HL-60 (cell line): ENCODE results near the gene LRRC32.

Experiments used
- DNase-seq, 2 experiments: peaks; one replicate each; pipeline ENCODE4 v3.0.0-alpha.2; 2010 to 2020; ENCODE audit warnings: low read depth in 1 of 2, low spot score in 1 of 2
- H3K27ac ChIP-seq: fragments of 250-450 bp; sonication (Bioruptor Pico); replicated peaks from 2 replicates; pipeline ENCODE4 v1.5.1; 2020; ENCODE audit warnings: mild to moderate bottlenecking, moderate library complexity
- H3K27me3 ChIP-seq: fragments of 250-450 bp; sonication (Bioruptor Pico); 2 replicates; pipeline ENCODE4 v1.5.1; 2021; ENCODE audit warnings: mild to moderate bottlenecking, moderate library complexity; ENCODE audit not compliant: insufficient read depth, poor library complexity, severe bottlenecking
- H3K4me3 ChIP-seq: replicated peaks from 2 replicates; pipeline ENCODE4 v1.5.1; 2011; ENCODE audit warnings: mild to moderate bottlenecking, control low read depth, low read length; ENCODE audit not compliant: insufficient read depth
- GABPA ChIP-seq: IDR thresholded peaks from 2 replicates; pipeline ENCODE4 v1.6.1; 2012; ENCODE audit warnings: low read depth
- POLR2AphosphoS5 ChIP-seq: IDR thresholded peaks from 2 replicates; pipeline ENCODE4 v1.6.1; 2012; ENCODE audit warnings: low read depth
- SPI1 ChIP-seq: IDR thresholded peaks from 2 replicates; pipeline ENCODE4 v1.6.1; 2012; ENCODE audit warnings: low read depth, mild to moderate bottlenecking, borderline replicate concordance
- TF ChIP-seq, protein P1 (sequence below): IDR thresholded peaks from 2 replicates; pipeline ENCODE4 v1.6.1; 2012; ENCODE audit warnings: low read depth; ENCODE audit not compliant: insufficient replicate concordance
- TF ChIP-seq, protein P2 (sequence below): IDR thresholded peaks from one replicate; pipeline ENCODE4 v1.5.1; 2011; ENCODE audit warnings: low read length, control low read depth, inconsistent platforms; ENCODE audit not compliant: insufficient read depth

The LRRC32 gene

DNA sequence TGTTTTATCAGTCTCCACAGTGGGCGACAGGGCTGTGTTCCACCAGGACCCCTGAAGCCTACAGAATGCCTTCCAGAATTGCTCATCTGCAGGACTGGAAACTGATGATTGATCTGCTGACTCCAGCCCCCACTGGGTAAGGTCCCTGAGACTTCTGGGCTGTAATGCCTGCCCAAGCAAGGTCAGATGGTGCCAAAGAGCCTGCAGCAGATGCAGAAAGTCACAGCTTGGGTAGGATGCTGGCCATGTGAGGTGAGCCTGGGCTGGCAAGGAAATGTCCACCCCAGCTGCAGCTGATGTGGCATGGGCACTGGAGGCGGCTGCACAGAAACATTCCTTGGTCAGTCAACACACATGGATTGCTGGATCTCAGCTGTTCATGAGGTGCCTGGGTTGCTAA lies 30.9 kb downstream of the LRRC32 start:
- Histone ChIP-seq H3K27me3 (no peaks in the 10 kb centered on the region), H3K4me3 (no peak overlapping the region), H3K27ac (no peak overlapping the region)
- no peak for DNase-seq
- TF ChIP-seq, protein P1, sequence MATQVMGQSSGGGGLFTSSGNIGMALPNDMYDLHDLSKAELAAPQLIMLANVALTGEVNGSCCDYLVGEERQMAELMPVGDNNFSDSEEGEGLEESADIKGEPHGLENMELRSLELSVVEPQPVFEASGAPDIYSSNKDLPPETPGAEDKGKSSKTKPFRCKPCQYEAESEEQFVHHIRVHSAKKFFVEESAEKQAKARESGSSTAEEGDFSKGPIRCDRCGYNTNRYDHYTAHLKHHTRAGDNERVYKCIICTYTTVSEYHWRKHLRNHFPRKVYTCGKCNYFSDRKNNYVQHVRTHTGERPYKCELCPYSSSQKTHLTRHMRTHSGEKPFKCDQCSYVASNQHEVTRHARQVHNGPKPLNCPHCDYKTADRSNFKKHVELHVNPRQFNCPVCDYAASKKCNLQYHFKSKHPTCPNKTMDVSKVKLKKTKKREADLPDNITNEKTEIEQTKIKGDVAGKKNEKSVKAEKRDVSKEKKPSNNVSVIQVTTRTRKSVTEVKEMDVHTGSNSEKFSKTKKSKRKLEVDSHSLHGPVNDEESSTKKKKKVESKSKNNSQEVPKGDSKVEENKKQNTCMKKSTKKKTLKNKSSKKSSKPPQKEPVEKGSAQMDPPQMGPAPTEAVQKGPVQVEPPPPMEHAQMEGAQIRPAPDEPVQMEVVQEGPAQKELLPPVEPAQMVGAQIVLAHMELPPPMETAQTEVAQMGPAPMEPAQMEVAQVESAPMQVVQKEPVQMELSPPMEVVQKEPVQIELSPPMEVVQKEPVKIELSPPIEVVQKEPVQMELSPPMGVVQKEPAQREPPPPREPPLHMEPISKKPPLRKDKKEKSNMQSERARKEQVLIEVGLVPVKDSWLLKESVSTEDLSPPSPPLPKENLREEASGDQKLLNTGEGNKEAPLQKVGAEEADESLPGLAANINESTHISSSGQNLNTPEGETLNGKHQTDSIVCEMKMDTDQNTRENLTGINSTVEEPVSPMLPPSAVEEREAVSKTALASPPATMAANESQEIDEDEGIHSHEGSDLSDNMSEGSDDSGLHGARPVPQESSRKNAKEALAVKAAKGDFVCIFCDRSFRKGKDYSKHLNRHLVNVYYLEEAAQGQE = no peak
- TF ChIP-seq GABPA (no peak), SPI1 (no peak), POLR2AphosphoS5 (no peak)
- TF ChIP-seq, protein P2, sequence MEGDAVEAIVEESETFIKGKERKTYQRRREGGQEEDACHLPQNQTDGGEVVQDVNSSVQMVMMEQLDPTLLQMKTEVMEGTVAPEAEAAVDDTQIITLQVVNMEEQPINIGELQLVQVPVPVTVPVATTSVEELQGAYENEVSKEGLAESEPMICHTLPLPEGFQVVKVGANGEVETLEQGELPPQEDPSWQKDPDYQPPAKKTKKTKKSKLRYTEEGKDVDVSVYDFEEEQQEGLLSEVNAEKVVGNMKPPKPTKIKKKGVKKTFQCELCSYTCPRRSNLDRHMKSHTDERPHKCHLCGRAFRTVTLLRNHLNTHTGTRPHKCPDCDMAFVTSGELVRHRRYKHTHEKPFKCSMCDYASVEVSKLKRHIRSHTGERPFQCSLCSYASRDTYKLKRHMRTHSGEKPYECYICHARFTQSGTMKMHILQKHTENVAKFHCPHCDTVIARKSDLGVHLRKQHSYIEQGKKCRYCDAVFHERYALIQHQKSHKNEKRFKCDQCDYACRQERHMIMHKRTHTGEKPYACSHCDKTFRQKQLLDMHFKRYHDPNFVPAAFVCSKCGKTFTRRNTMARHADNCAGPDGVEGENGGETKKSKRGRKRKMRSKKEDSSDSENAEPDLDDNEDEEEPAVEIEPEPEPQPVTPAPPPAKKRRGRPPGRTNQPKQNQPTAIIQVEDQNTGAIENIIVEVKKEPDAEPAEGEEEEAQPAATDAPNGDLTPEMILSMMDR = no peak

DNA sequence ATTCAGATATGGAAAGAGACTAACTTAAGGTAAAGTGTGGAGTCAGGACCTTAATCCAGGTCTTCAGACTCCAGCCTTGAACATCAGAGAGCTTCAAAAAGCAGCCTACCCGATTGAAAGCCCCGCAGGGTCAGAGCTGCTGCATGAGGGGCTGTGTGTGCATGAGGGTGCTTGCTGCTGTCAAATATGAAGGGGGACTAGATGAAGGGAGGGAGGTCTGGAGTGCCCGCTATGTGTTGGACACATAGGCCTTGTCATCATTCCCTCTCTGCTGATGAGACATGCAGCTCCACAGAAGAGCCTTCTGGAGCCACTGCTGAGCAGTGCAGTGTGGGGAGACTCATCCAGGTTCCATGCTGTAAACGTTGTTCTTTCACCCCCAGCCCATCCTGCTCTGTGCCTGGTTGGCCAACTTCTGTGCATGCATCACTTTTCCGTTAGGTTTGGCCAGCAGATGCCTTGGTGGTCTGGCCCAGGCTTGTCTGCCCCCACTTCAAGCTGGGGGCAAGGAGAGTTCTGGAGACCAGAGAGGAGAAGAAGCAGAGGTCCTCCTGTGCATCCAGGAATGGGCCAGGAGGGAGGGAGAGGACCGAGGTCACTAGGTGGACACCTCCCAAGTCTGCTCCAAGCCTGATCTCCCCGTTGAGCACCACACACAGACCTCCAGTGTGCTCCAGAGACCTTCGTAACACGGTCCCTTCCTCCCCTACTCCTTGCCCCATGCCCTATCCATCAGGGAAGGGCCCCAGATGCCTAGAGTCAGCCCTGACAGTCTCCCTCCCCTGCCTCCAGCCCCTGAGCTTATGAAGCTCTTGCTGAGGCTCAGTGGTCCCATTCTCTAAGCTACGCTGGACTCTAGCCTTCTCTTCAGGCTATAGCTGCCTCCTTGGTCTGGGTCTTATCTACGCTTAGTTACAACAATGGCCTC lies 32.0 kb downstream of the LRRC32 start:
- Histone ChIP-seq H3K27me3 (no peaks in the 10 kb centered on the region), H3K4me3 (no peak overlapping the region), H3K27ac (no peak overlapping the region)
- no peak for DNase-seq
- TF ChIP-seq, protein P1 = no peak
- TF ChIP-seq, protein P2 = no peak
- TF ChIP-seq GABPA = no peak
- no peak for TF ChIP-seq POLR2AphosphoS5

DNA sequence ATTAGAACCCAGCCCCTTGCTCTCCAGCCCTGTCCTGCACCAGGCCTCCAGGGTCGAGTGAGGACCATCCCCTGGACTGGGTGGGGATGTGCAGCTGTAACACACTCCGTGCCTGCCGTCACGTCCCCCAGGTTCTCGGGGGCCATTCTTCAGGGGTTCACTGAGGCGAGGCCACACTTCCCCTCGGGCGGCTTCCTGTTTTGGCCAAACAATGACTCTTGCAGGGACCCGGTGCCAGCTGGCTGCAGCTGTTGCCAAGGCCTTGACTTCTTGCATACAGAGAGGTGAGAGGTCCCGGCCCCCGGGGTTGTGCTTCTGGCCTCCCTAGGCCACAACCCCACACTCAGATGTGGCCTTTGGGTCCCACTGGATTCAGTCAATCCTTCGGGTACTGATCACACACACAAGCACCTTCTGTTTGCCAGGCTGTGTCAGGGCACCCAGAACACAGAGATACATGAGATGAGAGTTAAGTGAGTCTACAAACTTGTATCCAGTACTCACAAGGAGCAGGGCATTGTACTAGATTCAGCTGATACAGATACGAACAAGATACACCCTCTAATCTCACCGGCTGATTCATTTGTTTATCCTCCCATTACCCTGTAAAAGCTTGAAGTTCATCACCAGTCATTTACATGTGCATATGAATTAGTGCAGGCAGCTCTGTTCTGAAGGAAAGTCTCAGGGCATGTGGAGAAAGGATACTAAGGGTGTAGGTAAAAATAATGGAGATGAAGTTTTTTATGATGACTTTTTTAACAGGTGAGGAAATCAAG lies 32.9 kb downstream of the LRRC32 start:
- TF ChIP-seq, protein P2 = no peak
- TF ChIP-seq SPI1 (peak; percentile 79; the same call in 1 of the 2 replicates), GABPA (0 out of 2 replicates have a peak, but pooled peaks have one; percentile 10)
- DNase-seq = peak in 1 of 2 experiments; percentile 70
- Histone ChIP-seq H3K27ac (no peak overlapping the region), H3K27me3 (no peaks in the 10 kb centered on the region), H3K4me3 (no peak overlapping the region)
